GM18498 (cell line): ENCODE data around the gene JUN.

Experiments used
- ATAC-seq: cut with Tn5 transposase; IDR thresholded peaks from one replicate; pipeline ENCODE4 v1.9.1; 2021; ENCODE audit warnings: mild to moderate bottlenecking, moderate library complexity; ENCODE audit not compliant: unreplicated experiment

The JUN gene

GRCh38 chr1:58764294-58764978 lies 19.4 kb downstream of the JUN start:
- no peak for ATAC-seq

GRCh38 chr1:58763214-58763613 lies 20.6 kb downstream of the JUN start:
- ATAC-seq = no peak

- ATAC-seq = no peak
Measured at GRCh38 chr1:58762806-58763205, 21.0 kb downstream of the JUN start.

- peak; percentile 89 for ATAC-seq
Measured at GRCh38 chr1:58755468-58755872, 28.4 kb downstream of the JUN start.

GRCh38 chr1:58754683-58755467 lies 29.0 kb downstream of the JUN start:
- no peak for ATAC-seq

GRCh38 chr1:58754073-58754613 lies 29.7 kb downstream of the JUN start:
- ATAC-seq = no peak

GRCh38 chr1:58753431-58753866 lies 30.4 kb downstream of the JUN start:
- ATAC-seq = no peak

GRCh38 chr1:58749646-58750045 lies 34.2 kb downstream of the JUN start:
- no peak for ATAC-seq

GRCh38 chr1:58748666-58749065 lies 35.2 kb downstream of the JUN start:
- no peak for ATAC-seq

GRCh38 chr1:58746757-58747156 lies 37.1 kb downstream of the JUN start:
- ATAC-seq = no peak

- no peak for ATAC-seq
Measured at GRCh38 chr1:58746182-58746581, 37.7 kb downstream of the JUN start.

GRCh38 chr1:58745666-58746065 lies 38.2 kb downstream of the JUN start:
- ATAC-seq = no peak

GRCh38 chr1:58745117-58745516 lies 38.7 kb downstream of the JUN start:
- ATAC-seq = no peak

- no peak for ATAC-seq
Measured at GRCh38 chr1:58741678-58742553, 41.9 kb downstream of the JUN start.

GRCh38 chr1:58739856-58740466 lies 43.9 kb downstream of the JUN start:
- ATAC-seq = no peak

- no peak for ATAC-seq
Measured at GRCh38 chr1:58738876-58739275, 45.0 kb downstream of the JUN start.

- no peak for ATAC-seq
Measured at GRCh38 chr1:58735586-58735985, 48.3 kb downstream of the JUN start.

GRCh38 chr1:58734630-58735029 lies 49.2 kb downstream of the JUN start:
- ATAC-seq = no peak

GRCh38 chr1:58732087-58732775 lies 51.6 kb downstream of the JUN start:
- ATAC-seq = no peak
